Esophagus mucosa (tissue), 1 donor: Measurements from ENCODE around the gene ITGAV. TPM values are rescaled to one million over a fixed set of nuclear protein-coding genes. Genes with fewer than 3 reads are reported as not detected.
A peak's percentile ranks its signal among the peaks of the same experiment; 100 is the strongest.

Experiments
- ATAC-seq: fragments of 200-7000 bp; cut with Tn5 transposase; one replicate; pipeline ENCODE4 v1.9.1; 2020
- total RNA-seq: library from RNA; stranded (reverse); gene quantifications from one replicate; pipeline ENCODE4 v1.2.4, GENCODE V29; 2023
- donor health status: DM: yes; HTN: yes; CAD: no.

Gene ITGAV
- total RNA-seq, 1 donor from 2014 or later = 28.1 TPM

DNA sequence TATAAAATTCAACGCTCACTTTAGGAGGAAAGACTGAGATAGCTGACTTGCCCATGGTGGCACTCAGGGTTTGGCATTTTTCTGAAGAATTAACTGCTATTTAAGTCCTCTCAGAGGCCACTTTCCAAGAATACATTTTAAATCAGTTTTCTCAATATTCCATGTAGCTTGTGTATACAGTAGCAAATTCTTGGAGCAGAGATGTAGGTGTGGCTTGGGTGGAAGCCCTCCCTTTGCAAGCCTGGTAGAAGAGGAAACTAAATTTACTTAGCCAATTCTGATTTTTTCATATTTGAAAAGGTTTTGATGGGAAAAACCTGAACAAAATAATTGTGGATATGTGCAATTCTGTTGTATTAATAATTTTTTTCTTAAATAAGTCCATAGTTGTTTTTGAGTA is 14.0 kb upstream of the ITGAV start:
- no peak for ATAC-seq

DNA sequence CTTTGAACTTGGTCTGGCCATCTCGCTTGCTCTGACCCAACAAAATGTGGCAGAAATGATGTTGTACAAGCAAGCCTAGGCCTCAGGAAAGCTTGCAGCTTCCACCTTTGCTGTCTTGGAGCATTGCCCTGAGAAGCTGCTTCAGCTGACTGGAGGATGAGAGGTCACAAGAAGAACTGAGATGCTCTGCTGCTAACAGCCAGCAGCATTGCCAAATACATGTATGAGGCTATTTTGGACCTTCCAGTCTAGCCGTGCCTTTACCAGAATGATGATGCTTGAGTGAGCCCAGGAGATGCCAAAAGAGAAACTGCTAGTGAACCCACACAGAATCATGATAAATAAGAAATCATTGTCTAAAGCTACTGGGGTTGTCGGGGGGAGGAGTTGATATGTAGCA is 13.2 kb upstream of the ITGAV start:
- ATAC-seq = no peak

DNA sequence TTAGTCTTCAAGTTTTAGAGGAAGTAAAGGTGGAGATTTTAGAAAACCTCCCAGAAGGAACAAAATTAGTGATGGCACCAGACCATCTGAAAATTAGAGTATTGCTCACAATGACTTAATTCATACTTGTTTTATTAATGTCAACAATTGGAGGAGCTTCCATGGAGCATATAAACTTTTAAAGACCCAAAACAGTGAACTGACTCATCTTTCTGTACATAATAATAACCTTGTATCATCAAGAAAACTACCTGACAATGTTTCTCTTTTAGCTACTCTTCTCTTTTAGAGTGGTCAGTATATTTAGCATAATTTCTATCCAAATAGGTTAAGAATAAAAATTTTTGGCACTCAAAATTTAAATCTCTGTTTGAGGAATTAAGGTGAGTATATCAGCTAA is 7.2 kb upstream of the ITGAV start:
- no peak for ATAC-seq

DNA sequence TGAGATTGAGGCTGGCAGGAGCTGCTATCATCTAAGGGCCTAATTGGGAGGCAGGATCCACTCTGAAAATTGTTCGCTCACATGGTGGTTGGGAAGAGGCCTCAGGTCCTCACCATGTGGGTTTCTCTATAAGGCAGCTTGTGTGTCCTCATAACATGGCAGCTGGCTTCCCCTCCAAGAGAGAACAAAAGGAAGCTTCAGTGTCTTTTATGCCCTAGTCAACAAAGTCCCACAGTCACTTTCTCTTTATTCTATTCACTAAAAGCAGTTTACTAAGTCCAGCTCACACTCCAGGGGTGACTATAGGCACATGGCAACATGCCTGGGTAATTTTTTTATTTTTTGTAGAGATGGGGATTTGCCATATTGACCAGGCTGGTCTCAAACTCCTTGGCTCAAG is 5.8 kb upstream of the ITGAV start:
- no peak for ATAC-seq

DNA sequence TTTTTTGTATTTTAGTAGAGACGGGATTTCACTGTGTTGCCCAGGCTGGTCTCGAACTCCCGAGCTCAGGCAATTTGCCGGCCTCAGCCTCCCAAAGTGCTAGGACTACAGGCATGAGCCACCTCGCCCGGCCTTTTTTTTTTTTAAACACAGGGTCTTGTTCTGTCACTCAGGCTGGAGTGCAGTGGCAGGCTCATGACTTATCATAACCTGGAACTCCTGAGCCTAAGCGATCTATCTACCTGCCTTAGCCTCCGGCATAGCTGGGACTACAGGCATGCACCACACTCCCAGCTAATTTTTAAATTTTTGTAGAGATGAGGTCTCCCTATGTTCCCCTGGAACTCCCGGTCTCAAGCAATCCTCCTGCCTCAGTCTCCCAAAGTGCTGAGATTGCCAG is 1.4 kb upstream of the ITGAV start:
- no peak for ATAC-seq

DNA sequence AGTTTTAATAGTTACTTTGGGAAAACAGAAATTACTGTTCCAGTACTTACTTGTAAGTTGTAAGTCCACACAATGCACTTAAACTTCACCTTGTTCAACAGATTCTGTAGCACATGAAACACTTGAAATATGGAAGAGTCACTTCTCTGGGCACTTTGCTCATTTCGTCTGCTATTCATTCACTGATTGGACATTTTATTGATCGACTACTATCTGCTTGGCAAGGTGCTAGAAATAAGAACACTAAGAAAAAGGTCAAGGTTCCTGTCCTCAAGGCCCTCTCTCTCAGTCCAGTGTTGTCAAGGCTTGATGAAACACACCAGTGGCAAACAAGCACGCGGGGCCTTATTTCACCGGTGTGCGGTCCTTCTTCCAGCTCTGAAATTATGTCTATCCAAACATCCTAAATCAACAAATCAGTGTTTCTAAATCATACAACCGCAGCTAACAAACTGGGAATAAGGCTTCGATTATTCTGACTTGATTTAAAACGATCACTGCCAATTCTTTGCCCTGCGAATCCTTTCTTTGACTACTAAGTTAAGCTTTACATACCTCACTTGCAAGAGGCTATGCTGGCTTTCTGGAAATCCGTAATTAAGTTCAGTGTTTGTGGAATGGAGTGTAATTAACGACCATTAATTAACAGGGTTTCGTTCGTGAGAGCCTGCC is 780 bp upstream of the ITGAV start:
- no peak for ATAC-seq

DNA sequence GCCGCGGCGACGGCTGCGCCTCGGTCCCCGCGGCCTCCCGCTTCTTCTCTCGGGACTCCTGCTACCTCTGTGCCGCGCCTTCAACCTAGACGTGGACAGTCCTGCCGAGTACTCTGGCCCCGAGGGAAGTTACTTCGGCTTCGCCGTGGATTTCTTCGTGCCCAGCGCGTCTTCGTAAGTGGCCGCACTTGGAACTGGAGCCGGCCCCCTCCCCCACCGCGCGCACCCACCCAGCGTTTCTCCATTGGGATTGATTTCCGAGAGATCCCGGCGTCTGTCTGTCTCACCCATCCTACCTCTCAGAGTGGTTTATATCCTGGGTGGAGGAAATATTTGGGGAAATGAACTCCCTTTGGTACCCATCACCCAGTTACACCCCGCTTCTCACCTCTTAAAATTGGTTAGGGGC is 498 bp downstream of the ITGAV start:
- ATAC-seq = no peak

DNA sequence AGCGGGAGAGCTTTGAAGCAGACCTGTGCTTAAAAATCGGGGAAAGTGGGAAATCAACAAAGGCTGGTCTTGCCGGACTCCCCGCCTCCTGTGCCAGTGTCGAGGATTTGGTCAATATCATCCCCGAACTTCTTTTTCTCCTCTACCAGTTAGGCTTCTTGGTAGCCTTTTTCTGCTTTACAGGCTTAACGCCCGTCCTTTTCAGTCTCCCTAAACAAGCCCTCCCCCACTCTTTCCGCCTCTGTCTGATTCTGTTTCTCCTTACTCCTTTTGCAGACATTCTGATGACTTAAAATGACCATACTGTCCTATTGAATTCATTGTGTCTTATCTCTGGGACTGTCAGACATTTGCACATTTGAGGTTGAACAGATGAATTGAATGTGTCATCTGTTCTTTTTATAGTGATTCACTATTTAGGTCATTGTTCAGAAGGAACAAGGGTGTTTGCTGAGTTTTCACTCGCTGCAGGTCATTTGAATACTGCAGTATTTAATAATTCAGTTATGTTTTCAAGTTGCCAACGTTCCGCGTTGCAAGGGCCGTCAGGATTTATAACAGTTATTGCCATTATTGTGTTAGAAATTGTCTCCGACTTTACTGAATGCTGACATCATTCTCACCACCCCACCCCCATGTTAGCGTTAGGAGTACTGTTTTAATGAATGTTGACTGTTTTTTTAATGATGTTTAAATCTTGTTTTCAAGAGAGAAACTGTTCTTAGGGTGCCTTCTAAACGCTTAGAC is 1.1 kb downstream of the ITGAV start:
- ATAC-seq = peak; percentile 42

DNA sequence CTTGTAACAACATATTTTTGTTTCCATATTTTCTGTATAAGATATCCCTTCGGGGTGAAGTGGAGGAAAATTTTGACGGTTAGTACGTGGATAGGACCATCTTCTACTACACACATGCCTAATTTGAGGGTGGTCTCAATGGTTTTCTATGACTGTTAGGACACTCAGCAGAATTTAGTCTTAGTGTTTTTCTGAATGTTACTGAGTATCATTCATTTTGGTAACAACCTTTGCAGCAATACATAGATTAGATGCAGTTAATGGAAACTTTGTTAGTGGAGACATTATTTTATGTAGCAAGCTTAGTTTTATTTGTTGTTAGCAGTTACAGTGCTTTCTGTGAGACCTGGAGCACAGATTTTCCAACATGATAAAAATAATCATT is 1.6 kb downstream of the ITGAV start:
- ATAC-seq = no peak

DNA sequence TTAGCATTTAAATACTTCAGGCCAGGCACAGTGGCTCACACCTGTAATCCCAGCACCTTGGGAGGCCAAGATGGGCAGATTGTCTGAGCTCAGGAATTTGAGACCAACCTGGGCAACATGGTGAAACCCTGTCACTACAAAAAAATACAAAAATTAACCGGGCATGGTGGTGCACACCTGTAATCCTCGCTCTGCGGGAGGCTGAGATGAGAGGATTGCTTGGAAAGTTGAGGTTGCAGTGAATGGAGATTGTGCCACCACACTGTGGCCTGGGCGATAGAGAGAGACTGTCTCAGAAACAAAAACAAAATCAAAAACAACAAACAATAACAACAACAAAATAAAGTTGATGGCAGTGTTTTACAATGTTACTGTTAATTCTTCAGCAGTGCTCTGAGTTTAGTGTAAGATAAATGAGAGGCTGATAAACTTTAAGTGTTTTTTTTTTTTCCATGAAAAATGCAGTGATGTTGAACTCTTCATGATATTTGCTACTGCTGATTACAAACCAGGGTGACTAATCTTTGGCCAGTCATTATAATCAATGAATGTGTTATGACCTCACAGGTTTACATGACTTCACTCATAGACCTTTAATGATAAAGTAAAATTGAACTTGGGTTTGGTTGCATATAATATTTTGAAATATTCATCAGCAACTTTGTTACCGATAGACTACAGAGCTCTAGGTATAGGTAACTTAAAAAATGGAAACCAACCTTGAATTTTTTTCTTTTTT is 2.5 kb downstream of the ITGAV start:
- ATAC-seq = no peak

DNA sequence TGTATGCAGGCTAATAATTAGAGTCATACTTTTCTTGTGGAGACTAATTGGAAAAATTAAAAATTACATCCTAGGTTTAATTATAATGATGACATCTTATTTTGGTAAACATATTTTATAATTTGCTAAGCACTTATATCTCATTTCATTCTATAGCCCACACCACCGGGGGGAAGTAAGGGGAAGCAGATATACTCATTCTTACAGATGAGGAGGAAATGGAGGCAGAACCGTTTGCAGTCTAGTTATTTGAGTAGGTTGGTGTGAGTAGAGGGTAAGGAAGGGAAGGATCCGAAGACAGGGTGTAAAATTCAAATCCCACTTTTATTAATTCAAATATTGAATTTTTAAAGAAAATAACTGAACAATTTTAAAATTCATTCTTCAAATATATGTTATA is 3.7 kb downstream of the ITGAV start:
- no peak for ATAC-seq

DNA sequence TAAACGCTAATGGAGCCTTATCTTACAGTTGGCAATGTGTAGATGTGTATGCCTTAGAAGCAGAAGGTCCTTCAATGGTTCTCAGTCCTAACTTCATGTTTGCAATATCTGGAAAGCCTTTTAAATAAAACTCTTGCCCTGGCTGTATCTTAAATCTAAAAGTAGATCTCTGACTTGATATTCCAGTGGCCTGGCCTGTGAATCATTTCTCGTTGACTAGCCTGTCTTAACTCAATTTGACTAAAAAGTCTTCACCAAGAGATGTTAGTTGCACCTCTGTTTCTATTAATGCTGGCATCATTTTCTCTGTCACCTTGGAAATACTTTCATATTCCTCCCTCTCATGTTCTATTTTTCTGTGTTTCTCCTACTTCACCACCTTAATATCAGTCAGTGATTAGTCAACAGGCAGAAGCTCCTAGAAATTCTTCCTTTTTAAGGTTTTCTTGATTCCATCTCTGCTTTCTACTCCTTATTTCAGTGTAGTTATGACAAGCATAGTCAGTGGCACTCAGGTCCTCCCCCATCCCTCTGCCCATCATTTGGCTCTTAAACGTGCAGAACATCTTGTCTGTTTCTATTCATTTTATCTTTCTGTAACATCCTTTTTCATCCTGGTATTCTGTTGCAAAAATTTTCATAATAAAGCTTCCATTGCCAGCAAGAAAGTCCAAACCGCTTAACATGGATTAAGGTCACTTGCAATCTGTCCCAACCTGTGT is 4.3 kb downstream of the ITGAV start:
- no peak for ATAC-seq

DNA sequence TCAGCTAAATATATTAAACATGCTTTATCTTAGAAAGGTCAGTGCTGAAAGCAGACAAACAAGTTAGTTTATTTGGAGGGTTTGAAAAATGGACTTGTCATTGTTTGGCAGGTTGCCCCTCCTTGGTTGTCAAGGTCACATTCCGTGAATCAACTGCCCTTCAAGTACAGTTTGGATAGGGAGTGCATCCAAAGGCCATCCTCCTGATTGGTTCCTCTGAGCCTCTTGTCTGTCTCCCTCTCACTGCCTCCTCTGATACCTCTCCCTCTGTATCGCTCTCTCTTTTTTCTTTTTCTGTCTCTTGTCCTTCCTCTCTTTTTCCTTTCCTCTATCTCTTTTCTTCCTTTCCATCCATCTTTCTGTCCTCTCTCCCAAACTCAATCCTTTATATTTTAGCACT is 5.4 kb downstream of the ITGAV start:
- no peak for ATAC-seq

DNA sequence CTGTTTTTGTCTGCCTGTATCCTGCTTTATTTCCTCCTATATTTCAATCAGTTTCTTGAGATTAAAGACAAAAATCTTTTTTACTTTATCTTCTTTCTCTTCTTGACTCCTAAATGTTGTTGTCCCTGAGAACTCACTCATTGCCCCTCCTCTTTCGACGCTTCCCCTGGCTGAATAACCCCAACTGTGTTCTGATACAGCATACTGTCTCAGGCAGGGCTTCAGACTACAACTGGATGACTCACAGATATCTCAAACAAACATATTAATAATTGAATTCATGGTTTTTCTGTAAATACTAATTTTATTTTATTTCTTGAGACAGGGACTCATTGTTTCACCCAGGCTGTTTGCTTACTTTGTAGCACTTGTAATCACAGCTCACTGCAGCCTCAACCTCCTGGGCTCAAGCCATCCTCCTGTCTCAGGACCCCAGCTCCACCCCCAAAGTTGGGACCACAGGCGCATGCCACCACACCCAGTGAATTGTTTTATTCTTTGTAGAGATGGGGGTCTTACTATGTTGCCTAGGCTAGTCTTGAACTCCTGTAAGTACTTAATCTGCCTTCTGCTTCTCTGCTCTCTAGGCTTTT is 9.4 kb downstream of the ITGAV start:
- no peak for ATAC-seq

DNA sequence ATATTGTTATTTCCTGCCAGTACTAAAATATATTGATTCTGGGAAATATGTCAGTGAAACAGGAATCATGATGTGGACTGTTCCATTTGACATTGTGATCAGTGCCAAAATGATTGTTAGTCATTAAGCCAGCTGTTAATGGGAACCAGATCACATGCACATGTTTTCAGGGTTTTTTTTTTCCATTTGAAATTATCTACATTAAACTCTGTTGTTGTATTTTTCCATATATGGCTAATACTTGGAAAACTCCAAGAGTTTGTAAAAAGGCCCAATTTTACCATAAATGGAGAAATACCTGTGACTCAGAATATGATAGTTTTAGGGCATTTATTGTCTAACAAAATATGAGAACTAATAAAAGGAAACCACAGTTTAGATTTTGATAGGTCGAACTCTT is 13.4 kb downstream of the ITGAV start:
- ATAC-seq = no peak

DNA sequence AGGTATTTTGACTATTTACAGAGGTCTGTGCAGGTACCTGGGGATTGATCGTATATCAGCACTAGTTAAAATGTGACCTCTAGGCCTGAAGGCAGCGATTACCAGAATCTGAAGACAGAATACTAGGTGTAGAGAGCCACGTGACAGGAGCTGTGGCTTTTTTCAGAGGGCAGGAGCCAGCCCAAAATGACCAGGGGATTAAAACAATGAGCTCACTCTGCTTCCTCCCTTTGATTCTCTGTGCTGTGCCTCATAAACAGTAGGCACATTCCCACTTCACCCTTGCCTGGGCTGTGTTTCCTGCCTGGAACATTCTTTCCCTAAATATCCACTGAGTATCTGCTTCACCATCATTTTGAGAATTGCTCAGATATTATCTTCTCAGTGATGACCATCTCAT is 15.2 kb downstream of the ITGAV start:
- ATAC-seq = no peak

DNA sequence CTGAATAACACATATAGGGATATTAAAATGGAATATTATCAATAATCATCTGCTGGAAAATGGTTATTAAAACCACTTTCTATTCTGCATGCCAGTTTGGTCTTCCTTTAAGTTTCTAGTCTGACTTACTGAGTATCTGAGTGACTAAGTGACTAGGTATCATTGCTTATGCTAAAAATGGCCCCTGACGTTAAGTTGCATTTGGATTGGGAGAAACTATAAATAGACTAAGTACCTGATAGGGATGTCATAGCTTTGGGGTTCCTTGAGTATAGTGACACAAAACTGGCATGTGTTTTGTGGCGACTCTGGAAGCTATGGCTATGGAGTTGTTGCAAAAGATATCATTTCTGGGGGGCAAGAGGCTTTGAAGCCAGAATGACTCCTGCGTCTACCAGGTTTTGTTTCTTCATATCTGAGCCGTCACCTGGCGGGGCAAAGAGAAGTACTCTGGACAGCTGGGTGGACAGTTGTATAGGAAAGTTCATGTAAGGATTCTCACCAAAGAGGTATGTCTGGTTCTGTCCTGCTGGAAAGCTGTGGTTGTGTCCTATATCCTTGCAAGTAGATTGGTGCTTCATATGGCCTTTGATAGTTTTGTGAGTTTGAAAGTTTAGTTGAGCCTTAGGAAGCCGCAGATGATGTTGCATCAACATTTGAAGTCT is 17.9 kb downstream of the ITGAV start:
- no peak for ATAC-seq

DNA sequence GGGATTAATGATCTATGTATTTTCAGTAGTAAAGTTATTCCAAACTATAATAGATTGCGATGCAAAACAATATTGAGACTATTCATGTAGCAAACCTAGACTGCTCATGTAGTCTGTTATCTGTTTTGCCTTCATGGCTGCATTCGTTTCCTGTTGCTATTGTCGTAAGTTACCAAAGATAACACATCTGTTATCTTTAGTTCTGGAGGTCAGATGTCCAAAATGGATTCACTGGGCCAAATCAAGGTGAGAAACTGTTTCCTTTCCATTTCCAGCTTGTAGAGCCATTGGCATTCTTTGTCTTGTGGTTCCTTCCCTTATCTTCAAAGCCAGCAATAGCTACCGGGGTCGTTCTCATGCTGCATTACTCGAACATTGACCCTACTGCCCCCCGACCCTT is 20.9 kb downstream of the ITGAV start:
- ATAC-seq = no peak

DNA sequence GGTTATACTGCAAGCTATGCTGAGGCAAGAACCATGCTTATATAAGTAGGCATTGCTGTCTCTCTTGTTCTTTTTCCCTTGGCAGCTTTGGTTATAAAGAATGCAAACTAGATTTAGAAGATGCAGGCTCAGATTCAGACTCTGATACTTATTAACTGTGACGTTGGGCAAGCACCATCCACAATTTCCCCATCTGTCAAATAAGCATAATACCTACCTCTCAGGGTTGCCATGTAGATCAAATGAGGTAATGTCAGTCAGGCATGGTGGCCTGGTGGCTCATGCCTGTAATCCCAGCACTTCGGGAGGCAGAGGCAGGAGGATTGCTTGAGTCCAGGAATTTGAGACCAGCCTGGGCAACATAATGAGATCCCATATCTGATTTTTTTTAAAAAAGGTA is 21.7 kb downstream of the ITGAV start:
- no peak for ATAC-seq

DNA sequence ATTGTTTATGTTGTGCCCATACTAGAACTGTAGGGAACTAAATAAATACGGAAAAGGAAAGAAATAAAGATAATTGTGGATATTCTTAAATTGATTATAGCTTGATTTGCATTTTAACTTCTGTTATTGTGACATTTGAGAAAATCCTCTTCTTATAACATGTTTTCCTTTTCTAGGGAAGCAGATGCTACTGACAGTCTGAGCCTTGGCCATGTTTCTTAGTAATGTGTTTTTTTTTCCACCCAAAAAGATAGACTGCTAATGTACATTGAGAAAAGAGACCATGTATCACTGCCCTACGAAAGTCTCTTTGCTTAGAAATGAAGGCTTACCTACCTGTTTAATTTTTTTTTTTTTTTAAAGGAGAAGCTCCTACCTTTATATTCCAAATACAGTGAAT is 22.2 kb downstream of the ITGAV start:
- ATAC-seq = no peak

DNA sequence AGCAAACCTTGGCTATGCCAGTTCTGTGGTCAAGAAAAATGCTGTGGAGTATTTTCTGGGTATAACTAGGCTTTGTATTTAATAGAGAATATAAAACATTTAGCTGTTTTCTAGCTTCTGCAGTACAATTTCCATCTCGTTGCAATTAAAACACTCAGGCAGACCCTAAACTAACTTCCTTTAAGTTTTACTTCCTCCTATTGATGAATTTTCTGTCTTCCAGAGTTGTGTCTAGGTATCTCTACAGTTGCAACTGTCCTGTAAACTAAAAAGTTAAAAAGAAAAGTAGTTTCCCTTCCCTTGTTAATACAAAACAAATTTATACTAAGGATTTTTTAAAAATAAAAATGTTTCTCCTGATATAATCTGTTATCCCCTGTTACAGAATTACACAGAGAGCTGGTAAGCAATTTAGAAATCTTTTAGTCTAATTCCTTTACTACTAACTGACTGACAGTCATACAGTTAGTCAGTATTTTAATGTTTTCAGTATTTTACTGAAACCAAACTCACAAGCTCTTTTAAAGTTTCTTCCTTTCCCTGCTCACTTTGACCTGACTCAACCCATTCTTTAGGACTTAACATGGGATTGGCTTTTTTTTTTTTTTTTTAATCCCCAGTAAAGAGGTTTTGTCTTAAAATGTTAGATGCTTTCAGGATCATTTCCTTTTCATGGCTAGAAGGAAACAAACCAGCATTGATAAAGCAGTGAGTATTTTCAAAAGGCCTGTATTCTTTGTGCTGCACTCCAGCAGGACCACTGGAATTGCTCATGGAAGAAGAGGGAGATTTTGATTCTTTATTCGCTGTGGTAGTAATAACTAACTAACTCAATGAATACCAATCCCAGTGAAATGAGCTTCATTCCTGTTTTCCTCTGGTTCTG is 22.9 kb downstream of the ITGAV start:
- ATAC-seq = no peak
